HL-60 (cell line): Measurements from ENCODE around the gene TMEM132D.

ENCODE experiments used
- DNase-seq, 2 experiments: peaks; one replicate each; pipeline ENCODE4 v3.0.0-alpha.2; 2010 to 2020; ENCODE audit warnings: low read depth in 1 of 2, low spot score in 1 of 2
- H3K27ac ChIP-seq: fragments of 250-450 bp; sonication (Bioruptor Pico); replicated peaks from 2 replicates; pipeline ENCODE4 v1.5.1; 2020; ENCODE audit warnings: mild to moderate bottlenecking, moderate library complexity
- H3K27me3 ChIP-seq: fragments of 250-450 bp; sonication (Bioruptor Pico); 2 replicates; pipeline ENCODE4 v1.5.1; 2021; ENCODE audit warnings: mild to moderate bottlenecking, moderate library complexity; ENCODE audit not compliant: insufficient read depth, poor library complexity, severe bottlenecking
- H3K4me3 ChIP-seq: replicated peaks from 2 replicates; pipeline ENCODE4 v1.5.1; 2011; ENCODE audit warnings: mild to moderate bottlenecking, control low read depth, low read length; ENCODE audit not compliant: insufficient read depth
- GABPA ChIP-seq: IDR thresholded peaks from 2 replicates; pipeline ENCODE4 v1.6.1; 2012; ENCODE audit warnings: low read depth
- POLR2AphosphoS5 ChIP-seq: IDR thresholded peaks from 2 replicates; pipeline ENCODE4 v1.6.1; 2012; ENCODE audit warnings: low read depth
- SPI1 ChIP-seq: IDR thresholded peaks from 2 replicates; pipeline ENCODE4 v1.6.1; 2012; ENCODE audit warnings: low read depth, mild to moderate bottlenecking, borderline replicate concordance
- TF ChIP-seq, protein P1 (sequence below): IDR thresholded peaks from one replicate; pipeline ENCODE4 v1.5.1; 2011; ENCODE audit warnings: low read length, control low read depth, inconsistent platforms; ENCODE audit not compliant: insufficient read depth
- TF ChIP-seq, protein P2 (sequence below): IDR thresholded peaks from 2 replicates; pipeline ENCODE4 v1.6.1; 2012; ENCODE audit warnings: low read depth; ENCODE audit not compliant: insufficient replicate concordance

TMEM132D gene

DNA sequence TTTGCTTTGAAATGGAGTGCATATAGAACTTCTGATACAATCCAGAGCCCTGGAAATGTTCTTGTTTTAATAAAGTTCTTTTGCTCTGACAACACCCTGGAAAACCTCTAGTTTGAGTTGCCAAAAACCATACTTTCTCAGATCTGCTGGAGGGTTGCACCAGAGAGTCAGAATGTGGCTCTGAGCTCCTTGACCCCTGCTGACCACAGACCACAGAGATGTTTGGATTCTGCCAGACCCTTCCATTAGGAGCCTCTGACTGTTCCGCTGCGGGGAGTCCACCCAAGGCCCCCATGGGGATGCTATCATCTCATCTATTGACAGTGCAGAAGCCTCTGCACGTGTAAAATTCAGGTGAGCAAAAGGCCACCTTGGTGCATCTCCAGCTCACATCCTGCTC is 718.0 kb downstream of the TMEM132D start:
- TF ChIP-seq, protein P1, sequence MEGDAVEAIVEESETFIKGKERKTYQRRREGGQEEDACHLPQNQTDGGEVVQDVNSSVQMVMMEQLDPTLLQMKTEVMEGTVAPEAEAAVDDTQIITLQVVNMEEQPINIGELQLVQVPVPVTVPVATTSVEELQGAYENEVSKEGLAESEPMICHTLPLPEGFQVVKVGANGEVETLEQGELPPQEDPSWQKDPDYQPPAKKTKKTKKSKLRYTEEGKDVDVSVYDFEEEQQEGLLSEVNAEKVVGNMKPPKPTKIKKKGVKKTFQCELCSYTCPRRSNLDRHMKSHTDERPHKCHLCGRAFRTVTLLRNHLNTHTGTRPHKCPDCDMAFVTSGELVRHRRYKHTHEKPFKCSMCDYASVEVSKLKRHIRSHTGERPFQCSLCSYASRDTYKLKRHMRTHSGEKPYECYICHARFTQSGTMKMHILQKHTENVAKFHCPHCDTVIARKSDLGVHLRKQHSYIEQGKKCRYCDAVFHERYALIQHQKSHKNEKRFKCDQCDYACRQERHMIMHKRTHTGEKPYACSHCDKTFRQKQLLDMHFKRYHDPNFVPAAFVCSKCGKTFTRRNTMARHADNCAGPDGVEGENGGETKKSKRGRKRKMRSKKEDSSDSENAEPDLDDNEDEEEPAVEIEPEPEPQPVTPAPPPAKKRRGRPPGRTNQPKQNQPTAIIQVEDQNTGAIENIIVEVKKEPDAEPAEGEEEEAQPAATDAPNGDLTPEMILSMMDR: no peak
- TF ChIP-seq SPI1: no peak
- no peak for TF ChIP-seq POLR2AphosphoS5
- TF ChIP-seq, protein P2, sequence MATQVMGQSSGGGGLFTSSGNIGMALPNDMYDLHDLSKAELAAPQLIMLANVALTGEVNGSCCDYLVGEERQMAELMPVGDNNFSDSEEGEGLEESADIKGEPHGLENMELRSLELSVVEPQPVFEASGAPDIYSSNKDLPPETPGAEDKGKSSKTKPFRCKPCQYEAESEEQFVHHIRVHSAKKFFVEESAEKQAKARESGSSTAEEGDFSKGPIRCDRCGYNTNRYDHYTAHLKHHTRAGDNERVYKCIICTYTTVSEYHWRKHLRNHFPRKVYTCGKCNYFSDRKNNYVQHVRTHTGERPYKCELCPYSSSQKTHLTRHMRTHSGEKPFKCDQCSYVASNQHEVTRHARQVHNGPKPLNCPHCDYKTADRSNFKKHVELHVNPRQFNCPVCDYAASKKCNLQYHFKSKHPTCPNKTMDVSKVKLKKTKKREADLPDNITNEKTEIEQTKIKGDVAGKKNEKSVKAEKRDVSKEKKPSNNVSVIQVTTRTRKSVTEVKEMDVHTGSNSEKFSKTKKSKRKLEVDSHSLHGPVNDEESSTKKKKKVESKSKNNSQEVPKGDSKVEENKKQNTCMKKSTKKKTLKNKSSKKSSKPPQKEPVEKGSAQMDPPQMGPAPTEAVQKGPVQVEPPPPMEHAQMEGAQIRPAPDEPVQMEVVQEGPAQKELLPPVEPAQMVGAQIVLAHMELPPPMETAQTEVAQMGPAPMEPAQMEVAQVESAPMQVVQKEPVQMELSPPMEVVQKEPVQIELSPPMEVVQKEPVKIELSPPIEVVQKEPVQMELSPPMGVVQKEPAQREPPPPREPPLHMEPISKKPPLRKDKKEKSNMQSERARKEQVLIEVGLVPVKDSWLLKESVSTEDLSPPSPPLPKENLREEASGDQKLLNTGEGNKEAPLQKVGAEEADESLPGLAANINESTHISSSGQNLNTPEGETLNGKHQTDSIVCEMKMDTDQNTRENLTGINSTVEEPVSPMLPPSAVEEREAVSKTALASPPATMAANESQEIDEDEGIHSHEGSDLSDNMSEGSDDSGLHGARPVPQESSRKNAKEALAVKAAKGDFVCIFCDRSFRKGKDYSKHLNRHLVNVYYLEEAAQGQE: no peak
- no peak for TF ChIP-seq GABPA
- H3K4me3 ChIP-seq: no peak overlapping the region
- no peaks in the 10 kb centered on the region for H3K27me3 ChIP-seq
- no peak overlapping the region for H3K27ac ChIP-seq
- DNase-seq: no peak

DNA sequence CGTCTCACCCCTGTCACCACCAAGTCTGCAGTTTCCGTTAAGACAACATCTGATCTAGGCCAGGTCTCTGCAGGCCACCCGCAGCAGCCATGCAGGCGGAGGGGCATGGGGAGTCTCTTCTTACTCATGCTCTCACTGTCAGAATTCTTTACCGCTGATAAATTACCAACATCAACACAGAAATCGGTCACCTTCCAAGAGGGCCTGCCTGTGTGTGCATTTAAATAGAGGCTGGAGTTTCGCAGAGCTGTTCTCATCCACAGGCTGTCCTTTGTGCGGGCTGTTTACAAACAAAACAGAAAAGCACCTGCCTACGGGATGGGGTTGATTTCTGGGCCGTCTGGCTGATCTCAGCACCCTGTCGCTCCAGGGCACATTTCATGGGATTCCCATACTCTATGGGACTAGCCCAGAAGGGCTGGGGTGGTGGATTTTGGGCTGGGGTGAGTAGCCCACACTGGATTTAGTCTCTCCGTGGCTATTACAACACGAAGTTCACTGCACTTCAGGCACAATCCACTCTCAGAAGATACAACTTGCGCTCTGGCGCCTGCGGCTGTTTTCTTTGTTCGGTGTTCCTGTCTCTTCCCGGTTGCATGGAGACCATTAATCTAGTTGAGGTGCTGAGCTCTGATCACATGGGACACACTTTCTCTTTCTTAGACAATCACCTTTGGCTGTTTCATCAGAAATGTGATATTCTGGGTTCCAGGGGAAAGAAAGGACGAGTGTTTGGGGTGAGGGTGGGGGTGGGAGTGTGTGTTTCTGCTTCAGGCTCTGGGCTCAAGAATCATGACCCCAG is 719.5 kb downstream of the TMEM132D start:
- no peak overlapping the region for H3K4me3 ChIP-seq
- TF ChIP-seq, protein P1: no peak
- TF ChIP-seq POLR2AphosphoS5: no peak
- no peak for TF ChIP-seq SPI1
- no peak for TF ChIP-seq GABPA
- TF ChIP-seq, protein P2: no peak

DNA sequence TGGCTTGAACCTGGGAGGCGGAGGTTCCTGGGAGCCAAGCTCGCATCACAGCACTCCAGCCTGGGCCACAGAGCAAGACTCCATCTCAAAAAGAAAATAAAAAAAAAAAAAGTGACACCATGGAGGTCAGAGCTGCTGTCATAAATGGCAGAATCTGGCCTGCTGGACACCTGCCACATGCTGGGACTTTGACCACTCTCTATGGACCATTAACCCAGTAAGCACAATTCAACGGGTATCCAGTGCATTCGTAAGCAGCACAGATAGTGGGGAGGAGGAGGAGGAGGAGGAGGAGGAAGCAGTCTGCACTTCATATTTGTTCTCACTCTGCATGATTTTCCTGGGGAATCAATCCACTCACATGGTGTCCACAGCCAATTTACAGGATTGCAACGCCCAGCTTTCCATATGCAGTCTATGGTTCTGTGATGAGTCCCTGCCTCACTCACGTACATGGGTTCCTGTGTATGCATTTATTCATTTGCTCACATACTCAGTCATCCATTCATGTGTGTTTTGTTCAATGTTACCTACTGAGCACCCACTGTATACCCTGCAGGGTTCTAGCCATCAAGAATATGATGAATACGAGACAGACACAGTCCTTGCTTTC is 723.8 kb downstream of the TMEM132D start:
- TF ChIP-seq, protein P2: no peak
- TF ChIP-seq GABPA: no peak
- no peak for TF ChIP-seq SPI1
- TF ChIP-seq, protein P1: no peak
- no peak for TF ChIP-seq POLR2AphosphoS5
- no peaks in the 10 kb centered on the region for H3K27me3 ChIP-seq

More for the DNA sequence above, 719.5 kb downstream of the TMEM132D start:
- H3K27ac ChIP-seq: no peak overlapping the region
- H3K27me3 ChIP-seq: no peaks in the 10 kb centered on the region
- no peak for DNase-seq

More for the DNA sequence above, 723.8 kb downstream of the TMEM132D start:
- no peak overlapping the region for H3K4me3 ChIP-seq
- no peak overlapping the region for H3K27ac ChIP-seq
- no peak for DNase-seq
